LNCAP (cell line): ENCODE measurements around the gene LCN1.

ENCODE experiments used
- CTCF ChIP-seq: fragments of 450-650 bp; IDR thresholded peaks from 2 replicates; pipeline ENCODE4 v1.5.1; 2017; ENCODE audit warnings: mild to moderate bottlenecking

Gene LCN1

DNA sequence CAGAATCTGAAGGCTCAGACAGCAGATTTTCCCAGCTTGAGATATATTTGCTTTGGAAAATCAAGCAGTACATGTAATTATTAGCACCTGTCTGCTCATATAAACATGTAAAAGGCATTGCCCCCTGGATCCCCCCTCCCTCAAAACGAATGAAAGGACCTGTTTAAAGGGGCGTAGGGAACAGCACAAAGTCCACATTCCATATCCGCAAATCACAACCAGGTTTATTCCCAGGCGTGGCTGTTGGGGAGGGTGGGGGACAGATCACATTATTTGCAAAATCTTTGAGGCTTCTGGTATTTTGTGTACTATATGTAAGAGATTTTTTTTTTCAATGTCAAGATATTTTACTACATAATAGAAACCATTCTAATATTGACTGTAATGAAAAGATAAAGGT lies 29.5 kb upstream of the LCN1 start:
- TF ChIP-seq CTCF: no peak

DNA sequence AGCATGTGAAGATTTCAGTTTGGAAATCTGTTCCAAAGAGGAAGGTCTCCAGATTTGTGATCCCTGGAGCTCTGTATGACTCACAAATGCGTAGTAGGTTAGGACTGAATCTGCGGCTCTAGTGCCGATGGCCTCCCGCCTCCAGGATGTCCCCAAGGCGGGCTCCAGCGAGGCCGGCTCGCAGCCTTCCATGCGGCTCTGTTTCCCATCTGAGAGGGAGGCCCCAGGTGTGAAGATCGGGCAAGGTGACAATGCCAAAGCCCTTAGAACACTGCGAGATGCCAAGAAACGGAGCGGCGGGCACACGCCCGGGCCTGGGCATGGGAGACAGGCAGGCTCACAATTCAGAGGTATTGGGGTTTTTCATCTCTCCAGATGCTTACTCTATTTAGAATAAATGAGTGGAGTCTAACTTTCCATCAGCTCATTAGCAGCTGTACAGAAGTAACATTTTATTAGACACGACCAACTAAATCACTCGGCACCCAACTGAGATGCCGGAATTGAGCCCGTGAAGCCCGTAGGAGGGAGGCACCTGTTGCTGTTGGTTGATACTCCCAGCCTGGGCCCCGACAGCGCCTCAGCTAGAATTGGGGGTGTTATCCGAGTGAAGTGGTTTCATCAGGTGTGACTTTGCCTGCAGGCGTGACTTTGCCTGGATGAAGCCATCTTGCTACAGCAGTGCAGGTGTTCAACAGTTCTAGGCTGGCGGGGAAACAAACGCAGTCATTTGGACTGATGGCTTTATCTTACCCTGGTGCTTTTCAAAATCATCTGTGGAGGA lies 28.2 kb upstream of the LCN1 start:
- no peak for TF ChIP-seq CTCF

- no peak for TF ChIP-seq CTCF
These were observed 26.3 kb upstream of the LCN1 start for GRCh38 chr9:135494791-135495559.

DNA sequence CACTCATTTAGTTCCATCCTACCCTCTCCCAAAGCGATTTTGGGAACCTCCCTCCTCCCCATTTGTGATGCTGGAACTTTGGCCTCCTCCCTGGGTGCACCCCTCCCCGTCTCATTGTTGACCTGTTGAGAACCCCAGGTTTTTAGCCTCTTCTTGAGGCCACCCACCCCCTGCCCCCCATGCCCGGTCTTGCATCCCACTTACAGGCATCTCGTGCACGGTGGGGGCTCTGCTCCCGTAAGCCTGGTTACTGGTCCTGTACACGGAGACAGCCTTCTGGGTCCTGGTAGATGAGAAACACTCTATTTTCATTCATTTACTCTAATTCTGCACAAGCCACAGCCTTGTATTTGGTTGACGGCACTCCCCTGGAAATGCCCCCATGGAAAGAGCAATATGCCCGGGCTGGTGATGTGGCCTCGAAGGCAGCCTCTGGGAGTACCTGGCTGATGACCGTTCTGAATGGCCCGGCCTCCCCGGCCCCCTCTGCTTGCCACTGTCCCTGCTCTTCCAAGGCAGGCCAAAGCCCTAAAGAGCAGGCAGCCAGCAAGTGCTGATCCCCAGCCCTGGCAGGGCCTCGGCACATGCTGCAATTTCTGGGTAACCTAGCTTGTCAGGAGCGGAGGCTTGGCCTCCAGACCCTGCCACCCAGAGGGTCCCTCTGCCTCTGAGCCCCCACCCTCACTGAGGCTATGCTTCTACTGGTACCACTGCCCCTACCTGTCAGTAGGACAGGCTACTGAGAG lies 22.7 kb upstream of the LCN1 start:
- TF ChIP-seq CTCF: no peak

DNA sequence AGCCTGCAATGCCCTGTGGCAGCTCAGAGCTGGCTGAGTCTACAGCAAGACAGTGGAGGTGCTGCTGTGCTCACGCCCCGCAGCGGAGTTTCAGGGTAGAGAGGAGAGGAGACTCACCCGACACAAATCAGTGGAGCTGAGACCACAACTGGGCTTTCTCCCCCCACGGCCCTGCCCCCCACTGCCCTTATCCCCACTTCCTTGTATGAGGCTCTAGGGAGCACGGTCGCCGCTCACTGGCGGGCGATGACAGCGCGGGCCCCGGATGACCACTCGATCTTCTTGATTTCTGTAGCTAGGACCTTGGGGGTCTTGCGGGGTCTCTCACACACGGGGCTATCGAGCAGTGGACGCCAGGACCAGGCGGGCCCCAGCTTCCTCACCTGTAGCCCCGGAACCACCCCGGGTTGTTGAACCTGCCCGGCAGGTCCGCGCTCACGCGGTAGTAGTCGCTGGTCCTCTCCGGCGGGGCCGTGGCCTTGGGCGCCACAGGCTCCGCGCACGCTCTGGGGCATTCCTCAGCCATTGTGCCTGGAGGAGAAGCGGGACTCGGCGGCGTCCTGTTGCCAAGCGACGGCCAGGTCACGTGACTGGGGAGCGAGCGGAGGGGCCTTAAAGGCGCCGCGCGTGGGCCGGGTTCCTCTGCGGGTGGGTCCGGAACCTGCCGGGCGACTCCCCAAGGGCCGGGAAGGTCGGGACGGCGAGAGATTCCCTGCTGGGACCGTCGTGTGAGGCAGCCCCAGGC lies 21.7 kb upstream of the LCN1 start:
- no peak for TF ChIP-seq CTCF

- no peak for TF ChIP-seq CTCF
These were observed 21.1 kb upstream of the LCN1 start for GRCh38 chr9:135500071-135500524.
